SU-DHL-6 (cell line): ENCODE results near the gene RELL1.

ENCODE experiments used
- CTCF ChIP-seq: fragments of 200-600 bp; sonication (generic); IDR thresholded peaks from one replicate; pipeline ENCODE4 v1.5.1; 2017; ENCODE audit warnings: antibody characterized with exemption, mild to moderate bottlenecking, low read length, moderate library complexity; ENCODE audit not compliant: insufficient read depth, poor library complexity, severe bottlenecking
- EZH2phosphoT487 ChIP-seq: fragments of 200-600 bp; sonication (generic), shearing (Covaris generic); conservative IDR thresholded peaks from 2 replicates; pipeline ENCODE4 v1.6.1; 2018; ENCODE audit warnings: mild to moderate bottlenecking, antibody characterized with exemption, low read length, moderate library complexity, mixed read lengths

GRCh38 chr4:37631551-37631950 is 54.6 kb downstream of the RELL1 start:
- no peak for TF ChIP-seq CTCF
- no peak for TF ChIP-seq EZH2phosphoT487
